Measurements from ENCODE around the gene CHCHD5. TPM values are rescaled to one million over a fixed set of nuclear protein-coding genes. Genes with fewer than 3 reads are reported as not detected.

CHCHD5 gene
- total RNA-seq, 1 donor from 2014 or later, result 33.5 TPM

GRCh38 chr2:112634153-112634873 is 49.9 kb downstream of the CHCHD5 start:
- TF ChIP-seq CTCF (conservative IDR thresholded peaks at IDR 0.05), result no peak
- Mint-ChIP-seq H3K27me3 (peaks cover 14% of the 10 kb centered on the region), H3K27ac (peak overlapping the region; percentile 32), H3K4me3 (no peak overlapping the region), H3K9me3 (no peaks in the 10 kb centered on the region), H3K36me3 (no peaks in the 10 kb centered on the region), H3K4me1 (ENCODE audit: unreplicated experiment) (peaks cover 26% of the 10 kb centered on the region)
- peak; percentile 53 for DNase-seq (ENCODE audit: extremely low spot score, unreplicated experiment)

- Mint-ChIP-seq H3K36me3 (no peaks in the 10 kb centered on the region), H3K4me3 (no peak overlapping the region), H3K9me3 (no peaks in the 10 kb centered on the region), H3K27me3 (peaks cover 12% of the 10 kb centered on the region), H3K27ac (no peak overlapping the region), H3K4me1 (ENCODE audit: unreplicated experiment) (peaks cover 22% of the 10 kb centered on the region)
- no peak for TF ChIP-seq CTCF (conservative IDR thresholded peaks at IDR 0.05)
- DNase-seq (ENCODE audit: extremely low spot score, unreplicated experiment), result peak; percentile 27
Observed at GRCh38 chr2:112634874-112635157, 50.4 kb downstream of the CHCHD5 start.

- Mint-ChIP-seq H3K9me3 (no peaks in the 10 kb centered on the region), H3K27ac (no peak overlapping the region), H3K4me1 (ENCODE audit: unreplicated experiment) (peaks cover 3% of the 10 kb centered on the region), H3K36me3 (no peaks in the 10 kb centered on the region), H3K27me3 (peaks cover 11% of the 10 kb centered on the region), H3K4me3 (no peak overlapping the region)
- no peak for DNase-seq (ENCODE audit: extremely low spot score, unreplicated experiment)
- TF ChIP-seq CTCF (conservative IDR thresholded peaks at IDR 0.05), result no peak
Observed at GRCh38 chr2:112636605-112637288, 52.3 kb downstream of the CHCHD5 start.

- Mint-ChIP-seq H3K4me1 (ENCODE audit: unreplicated experiment) (no peaks in the 10 kb centered on the region), H3K9me3 (no peaks in the 10 kb centered on the region), H3K27me3 (peaks cover 11% of the 10 kb centered on the region), H3K4me3 (no peak overlapping the region), H3K27ac (no peak overlapping the region), H3K36me3 (no peaks in the 10 kb centered on the region)
- no peak for DNase-seq (ENCODE audit: extremely low spot score, unreplicated experiment)
- TF ChIP-seq CTCF (conservative IDR thresholded peaks at IDR 0.05), result no peak
Observed at GRCh38 chr2:112637289-112637660, 52.9 kb downstream of the CHCHD5 start.

Other genes with a start within 250 kb of the CHCHD5 start
- 5.5 and 10.7 TPM in 2 replicates for gene RGPD8, start 151.0 kb upstream of the CHCHD5 start, total RNA-seq (ENCODE audit: low replicate concordance)
- gene TTL, start 102.5 kb upstream of the CHCHD5 start, total RNA-seq (ENCODE audit: low replicate concordance), result 17.4 and 58.6 TPM in 2 replicates
- gene POLR1B, start 42.1 kb upstream of the CHCHD5 start, total RNA-seq (ENCODE audit: low replicate concordance), result 29.3 and 39.9 TPM in 2 replicates
- gene SLC20A1, start 61.3 kb downstream of the CHCHD5 start, total RNA-seq (ENCODE audit: low replicate concordance), result 50.3 and 63.9 TPM in 2 replicates
- gene NT5DC4, start 136.4 kb downstream of the CHCHD5 start, total RNA-seq (ENCODE audit: low replicate concordance), result not detected in 2 replicates
- 9.7 and 25.4 TPM in 2 replicates for gene CKAP2L, start 180.0 kb downstream of the CHCHD5 start, total RNA-seq (ENCODE audit: low replicate concordance)
- gene IL1A, start 199.9 kb downstream of the CHCHD5 start, total RNA-seq (ENCODE audit: low replicate concordance), result 0.60 and 1.6 TPM in 2 replicates